Measurements from ENCODE around the gene PKNOX2. TPM values are rescaled to one million over a fixed set of nuclear protein-coding genes. Genes with fewer than 3 reads are reported as not detected.

PKNOX2 gene
- total RNA-seq: 13.1 TPM

GRCh38 chr11:125164422-125165110 lies at the start of gene PKNOX2:
TSS of gene PKNOX2 (plus strand) at chr11:125164751. CDS start at chr11:125351306, 186,555 bp downstream.

Small RNA genes within 50 kb of the gene (small RNA-seq; reads per million reads assigned to genes)
- gene RNU6-321P (ENCODE audit: low replicate concordance): not detected

Other genes with a start within 250 kb of the PKNOX2 start
- gene HEPN1, start 245.5 kb upstream of the PKNOX2 start, total RNA-seq: not detected
- gene HEPACAM, start 228.7 kb upstream of the PKNOX2 start, total RNA-seq: 18.2 TPM
- 3.8 TPM for gene CCDC15, start 210.5 kb upstream of the PKNOX2 start, total RNA-seq
- 1.9 TPM for gene SLC37A2, start 101.4 kb upstream of the PKNOX2 start, total RNA-seq
- 25.0 TPM for gene TMEM218, start 53.1 kb upstream of the PKNOX2 start, total RNA-seq